GM18520 (cell line): ENCODE results near the gene SKAP2.

Source experiments
- ATAC-seq: cut with Tn5 transposase; IDR thresholded peaks from one replicate; pipeline ENCODE4 v1.9.1; 2021; ENCODE audit not compliant: unreplicated experiment

Gene SKAP2

DNA sequence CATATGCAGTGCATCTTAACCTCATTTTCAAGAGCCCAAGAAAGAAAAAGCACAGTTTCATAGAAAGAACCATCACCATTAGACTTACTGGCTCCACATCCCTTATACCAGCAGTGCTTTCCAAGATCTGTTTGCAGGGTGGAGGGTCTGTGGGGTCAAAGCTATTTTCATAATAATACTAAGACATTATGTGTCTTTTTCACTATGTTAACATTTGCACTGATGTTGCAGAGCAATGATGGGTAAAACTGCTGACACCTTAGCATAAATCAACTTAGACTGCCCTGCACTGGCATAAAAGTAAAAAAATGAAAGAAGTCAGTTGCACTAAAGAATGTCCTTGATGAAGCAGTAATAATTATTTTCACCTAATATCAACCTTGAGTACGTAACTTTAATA lies 166.2 kb downstream of the SKAP2 start:
- ATAC-seq, result no peak

DNA sequence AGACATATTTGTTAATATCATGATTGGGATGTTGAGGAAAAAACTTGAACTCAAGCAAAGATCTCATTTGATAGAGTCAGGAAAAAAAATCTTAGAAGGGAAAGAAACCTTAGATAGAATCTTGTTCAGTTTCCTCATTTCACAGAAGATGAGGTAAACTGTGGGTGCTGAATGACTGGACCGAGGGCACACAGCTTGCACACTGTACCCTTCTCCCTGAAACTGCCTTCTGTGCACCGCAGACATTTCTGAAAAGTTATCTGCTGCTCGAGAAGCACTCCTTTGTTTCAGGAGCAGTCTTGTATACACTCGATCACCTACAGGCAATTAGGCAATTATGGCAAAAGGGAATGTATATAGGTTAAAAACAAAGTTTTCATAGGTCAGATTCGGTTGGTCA lies 167.4 kb downstream of the SKAP2 start:
- ATAC-seq, result no peak

DNA sequence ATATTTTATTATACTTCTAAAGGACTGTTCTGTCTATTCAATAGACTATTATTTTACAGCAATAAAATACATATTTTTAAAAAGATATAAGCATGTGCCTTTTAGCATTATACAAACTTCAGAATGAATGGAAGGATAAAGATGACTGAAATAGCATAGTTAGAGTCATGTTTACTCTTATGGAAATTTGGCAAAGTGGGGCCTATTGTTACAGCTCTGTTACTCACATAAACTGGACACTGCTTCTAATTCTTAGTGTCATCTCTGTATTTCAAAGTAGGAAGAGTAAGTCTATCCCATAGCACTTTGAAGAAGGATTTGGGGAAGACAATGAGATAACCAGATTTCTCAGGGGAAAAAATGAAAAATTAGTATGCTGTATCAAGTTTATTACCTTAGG lies 168.2 kb downstream of the SKAP2 start:
- ATAC-seq, result no peak

DNA sequence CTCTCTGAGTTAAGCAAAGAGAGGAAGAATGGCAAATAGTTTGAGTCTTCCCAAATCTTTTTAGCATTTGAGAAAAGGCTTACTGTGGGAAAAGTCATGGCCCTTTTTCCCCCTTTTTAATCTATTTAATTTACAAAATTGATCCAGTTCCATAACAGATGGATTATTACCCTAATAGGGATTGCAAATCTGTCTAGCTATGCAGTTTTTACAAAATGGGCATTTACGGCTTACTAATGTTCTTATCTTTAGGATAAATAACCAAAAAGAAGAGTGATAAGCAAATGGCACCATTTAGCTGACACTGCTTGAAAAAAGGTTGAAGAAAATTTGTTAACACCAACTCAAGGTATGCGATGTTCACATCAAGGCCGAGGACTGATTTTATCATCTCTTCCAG lies 169.7 kb downstream of the SKAP2 start:
- no peak for ATAC-seq

DNA sequence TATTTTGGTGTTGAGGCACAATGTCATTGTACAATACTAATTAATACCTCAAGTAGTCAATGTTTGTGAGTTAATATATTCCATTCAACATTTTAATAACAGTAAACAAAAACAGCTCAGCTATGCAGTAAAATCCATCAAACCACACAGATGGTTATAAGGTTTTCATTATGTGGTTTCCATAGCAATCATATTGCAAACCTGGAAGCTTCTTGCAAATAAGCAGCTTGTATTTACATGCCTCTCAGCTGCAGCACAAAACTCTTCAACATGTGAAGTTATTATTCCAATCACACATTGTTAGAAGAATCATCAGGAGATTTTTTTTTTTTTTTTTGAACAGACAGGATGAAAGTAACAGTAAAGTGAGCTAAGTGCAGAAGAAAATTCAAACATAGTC lies 170.2 kb downstream of the SKAP2 start:
- no peak for ATAC-seq

DNA sequence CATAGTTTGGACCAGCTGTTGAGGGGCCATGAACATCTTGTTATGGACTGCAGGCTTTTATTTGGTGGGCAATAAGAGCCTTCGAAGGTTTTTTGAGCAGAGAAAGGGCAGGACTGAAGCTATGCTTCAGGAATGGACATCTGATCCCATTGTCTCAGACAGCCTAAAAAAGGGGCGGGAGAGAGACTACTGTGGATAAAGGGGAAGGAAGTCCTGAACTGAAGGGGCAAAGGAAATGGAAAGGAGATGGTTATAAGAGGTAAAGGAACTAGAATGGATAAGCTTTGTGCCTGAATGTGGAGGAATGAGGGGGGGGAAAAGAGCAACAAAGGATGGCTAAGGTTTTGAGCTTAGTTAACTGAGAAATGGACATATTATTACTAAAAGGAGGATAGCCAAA lies 172.5 kb downstream of the SKAP2 start:
- no peak for ATAC-seq

DNA sequence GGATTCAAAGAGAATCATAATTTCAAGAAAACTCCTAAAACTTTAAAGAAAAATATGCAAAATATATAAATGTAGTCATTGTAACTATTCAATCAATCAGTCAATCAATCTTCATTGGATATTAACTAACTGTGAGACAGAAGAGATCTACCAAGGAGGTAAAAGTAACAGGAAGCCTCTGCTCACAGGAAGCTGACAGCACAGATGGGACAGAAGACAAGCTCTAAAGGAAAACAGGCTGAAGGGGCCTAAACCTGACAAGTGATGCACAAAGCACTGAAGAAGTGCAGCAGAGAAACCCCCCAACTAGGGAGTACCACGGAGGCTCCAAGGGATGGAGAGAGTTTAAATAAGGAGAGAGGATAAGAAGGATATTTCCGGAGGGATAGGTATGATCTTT lies 173.0 kb downstream of the SKAP2 start:
- ATAC-seq, result no peak

DNA sequence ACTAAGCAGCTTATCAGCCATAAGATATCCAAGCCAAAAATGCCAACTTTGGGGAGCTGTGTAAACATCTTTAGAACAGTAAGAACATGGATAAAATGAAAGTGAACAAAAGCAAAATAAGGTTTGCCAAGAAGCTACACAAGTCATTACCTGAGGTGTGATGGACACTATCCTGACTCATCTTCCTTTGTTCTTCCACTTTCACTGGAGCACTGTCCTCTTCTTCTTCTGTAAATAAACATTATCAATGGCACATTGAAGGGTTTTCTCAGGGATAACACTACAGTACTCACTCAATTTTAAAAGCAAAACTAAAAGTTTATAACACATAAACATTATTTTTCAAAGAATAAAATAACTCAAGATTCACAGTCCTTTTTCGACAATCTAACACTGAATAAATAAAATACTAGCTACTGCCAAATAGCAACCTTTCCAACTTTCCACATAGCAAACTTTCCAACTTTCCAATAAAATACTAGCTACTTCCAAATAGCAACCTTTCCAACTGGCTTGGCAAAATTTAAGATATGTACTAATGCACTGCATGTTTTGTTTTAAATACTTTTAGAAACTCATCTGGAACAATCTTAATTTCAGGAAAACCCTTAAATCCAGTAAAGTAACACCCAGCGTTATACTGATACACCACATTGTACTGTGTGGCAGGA lies 174.1 kb downstream of the SKAP2 start:
- no peak for ATAC-seq

DNA sequence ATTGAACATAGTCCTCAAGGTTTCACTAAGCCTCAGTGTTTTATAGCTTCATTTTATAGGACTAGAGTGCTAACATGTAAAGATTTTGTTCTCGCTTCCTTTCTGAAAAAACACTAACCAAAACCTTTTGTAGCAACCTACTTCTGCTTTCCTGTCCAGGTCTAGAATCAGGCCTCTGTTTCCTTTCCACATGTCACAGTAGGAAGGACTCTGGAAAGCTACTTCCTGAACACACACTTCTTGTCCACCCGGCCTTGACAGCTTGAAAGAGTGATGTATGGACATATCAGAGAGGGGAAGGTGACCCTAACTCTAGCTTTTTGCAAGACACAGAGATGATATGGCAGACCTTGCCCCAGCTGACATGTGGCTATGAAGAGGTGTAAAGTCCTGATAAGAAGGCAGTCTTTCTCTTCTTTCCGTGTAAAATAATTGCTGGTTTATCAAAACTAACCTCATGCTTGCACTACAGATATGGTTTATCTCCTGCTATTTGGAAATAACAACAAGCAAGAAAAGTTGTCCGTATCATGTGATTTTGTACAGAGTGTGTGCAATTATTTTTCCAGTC lies 175.4 kb downstream of the SKAP2 start:
- ATAC-seq, result no peak

DNA sequence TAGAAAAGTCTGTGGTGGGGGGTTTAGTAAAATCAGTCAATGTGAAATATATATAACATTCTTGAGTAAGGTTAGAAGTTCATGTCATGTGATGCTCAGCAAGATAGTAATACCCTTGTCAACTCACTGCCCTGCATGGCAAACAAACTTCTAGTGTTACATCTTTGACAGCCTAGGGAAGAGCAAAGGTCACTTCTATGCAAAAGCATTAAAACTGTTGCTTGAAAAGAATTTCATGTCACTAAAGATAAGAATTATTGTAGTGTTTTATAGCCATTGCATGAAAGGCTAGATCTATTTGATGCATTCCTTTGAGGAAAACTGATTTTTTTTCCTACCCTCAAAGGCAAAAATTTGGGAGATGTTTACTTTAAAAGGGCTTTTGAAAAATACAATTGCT lies 176.0 kb downstream of the SKAP2 start:
- no peak for ATAC-seq

DNA sequence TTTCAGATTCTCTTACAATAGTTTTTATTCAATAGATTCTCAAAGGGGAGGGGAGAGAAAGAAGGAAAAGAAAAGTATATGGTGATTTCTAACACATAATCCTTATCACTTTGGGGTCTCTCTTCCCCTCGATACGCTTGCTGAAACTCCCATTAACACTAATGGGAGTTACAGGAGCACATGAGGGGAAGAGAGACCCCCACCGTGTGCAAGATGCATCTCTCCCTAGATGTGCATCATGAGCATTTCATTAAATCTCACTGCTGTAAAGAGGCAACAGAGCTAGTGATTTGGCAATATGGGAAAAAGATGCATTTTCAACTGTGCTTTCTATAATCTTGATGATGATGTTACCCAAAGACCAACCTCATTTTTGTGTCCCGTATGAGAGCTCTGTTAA lies 177.4 kb downstream of the SKAP2 start:
- no peak for ATAC-seq

DNA sequence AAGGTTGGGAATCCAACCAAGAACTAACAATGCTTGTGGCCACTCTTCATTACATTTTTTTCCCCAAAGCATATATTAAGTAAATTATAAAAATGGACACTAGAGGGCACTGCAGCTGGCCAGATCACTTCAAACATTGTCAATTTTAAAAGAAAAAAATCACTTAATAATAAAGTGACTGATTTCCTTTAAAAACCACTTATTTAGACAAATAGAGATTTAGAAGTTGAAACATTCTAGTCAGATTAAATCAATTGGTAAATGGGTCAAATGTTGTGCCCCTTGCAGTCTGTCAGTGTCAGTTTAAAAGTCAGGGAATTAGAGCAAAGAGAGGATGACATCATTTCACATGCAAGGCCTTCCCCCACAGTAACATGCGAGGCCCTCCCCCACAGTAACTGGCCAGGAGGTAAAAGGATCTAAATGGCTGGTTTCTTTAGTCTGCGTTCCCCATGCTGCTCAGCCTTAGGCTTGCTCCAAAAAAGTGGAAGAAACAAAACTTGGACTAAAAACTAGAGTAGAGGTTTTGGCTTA lies 177.9 kb downstream of the SKAP2 start:
- no peak for ATAC-seq

DNA sequence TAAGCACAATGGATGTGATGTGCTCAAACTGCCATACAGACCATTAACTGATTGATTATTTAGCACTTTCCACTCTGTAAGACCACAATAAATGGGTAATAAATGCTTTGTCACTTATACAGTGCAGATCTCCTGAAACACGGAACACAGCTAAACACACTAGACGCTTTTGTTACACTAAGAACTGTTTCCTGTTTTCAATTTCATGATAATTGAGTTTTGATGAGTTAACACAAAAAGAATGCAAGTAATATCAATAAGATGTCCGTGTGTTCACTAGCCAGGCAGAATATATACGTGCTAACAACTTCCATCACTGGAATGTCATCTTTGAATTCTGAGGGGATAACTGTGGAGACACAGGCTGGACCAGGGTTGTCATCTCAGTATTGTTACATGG lies 178.8 kb downstream of the SKAP2 start:
- ATAC-seq, result no peak

DNA sequence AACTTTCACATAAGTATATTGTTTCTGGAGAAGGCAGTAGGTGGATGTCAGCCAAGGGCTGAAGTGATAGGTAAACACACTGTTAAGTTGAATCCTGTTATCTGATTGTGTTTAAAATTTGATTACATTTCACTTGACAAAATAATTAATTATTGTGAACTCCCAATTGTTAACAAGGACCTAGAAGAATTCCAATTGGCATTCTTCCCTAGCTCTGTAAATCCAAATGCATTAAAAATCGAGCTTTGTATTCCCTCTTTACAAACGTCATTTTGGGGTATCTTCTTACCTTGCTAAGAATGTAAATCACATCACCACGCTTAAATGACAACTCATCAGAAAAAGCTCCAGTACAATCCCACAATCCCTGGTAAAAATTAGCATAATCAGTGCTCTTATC lies 179.9 kb downstream of the SKAP2 start:
- ATAC-seq, result no peak

DNA sequence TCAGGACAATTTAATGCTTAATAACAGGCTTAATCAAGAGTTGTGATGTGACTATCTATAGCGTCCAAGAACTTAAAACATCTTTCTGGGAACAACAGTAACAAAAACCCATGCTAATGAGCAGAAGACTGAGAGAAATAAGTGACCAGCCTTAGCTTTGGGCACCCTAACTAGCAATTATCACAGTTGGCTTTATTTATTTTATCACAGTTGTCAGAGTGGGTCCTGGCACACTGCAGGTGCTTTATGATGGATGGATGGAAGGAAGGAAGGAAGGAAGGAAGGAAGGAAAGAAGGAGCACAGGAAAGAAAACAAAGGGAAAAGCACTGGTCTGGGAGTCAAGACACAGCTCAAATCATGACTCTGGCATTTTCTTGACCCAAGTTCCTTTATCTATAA lies 181.1 kb downstream of the SKAP2 start:
- no peak for ATAC-seq

DNA sequence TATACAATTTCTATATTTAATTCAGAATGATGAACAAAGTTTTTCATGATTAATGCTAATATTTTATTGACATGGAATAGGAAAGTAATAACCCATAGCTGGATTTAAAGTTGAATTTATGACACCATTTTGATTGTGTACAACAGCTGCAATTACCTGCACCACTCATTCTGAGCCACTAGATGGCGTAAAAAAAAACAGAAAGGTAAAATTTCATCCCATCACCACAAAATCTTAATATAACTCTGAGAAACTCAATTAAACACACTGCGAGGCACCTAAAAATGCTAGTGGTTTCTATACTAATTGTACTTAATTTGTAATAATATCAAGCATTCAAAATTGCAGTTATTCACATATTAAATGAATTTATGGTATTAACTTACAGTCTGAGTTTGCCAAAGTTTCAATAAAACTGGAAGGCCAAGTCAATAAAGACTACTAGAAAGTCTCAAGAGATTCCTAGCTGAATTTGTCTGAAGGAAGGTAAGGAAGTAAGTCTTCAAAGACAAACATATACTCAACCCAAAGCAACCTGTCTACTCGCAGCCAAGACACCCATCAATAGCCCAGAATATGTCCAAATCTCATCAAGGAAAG lies 182.5 kb downstream of the SKAP2 start:
- no peak for ATAC-seq

DNA sequence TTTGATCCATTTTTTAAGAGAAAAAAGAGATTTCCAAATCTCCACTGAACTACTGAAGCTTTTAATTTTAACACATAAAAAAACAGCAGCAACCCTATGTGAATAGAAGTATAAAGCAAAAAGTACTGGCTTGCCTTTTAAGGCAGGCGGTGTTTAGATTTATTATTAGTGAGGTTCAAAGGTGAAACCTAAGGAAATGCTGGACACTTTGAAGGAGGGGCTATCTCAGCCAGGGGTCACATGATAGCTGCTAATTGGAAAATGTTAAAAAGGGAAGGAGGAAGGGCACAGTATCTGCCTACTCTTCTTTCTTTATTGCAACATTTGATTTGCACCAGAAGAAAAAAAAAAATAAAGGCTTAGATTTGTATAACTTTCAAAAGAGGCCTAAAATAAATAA lies 183.8 kb downstream of the SKAP2 start:
- ATAC-seq, result no peak

DNA sequence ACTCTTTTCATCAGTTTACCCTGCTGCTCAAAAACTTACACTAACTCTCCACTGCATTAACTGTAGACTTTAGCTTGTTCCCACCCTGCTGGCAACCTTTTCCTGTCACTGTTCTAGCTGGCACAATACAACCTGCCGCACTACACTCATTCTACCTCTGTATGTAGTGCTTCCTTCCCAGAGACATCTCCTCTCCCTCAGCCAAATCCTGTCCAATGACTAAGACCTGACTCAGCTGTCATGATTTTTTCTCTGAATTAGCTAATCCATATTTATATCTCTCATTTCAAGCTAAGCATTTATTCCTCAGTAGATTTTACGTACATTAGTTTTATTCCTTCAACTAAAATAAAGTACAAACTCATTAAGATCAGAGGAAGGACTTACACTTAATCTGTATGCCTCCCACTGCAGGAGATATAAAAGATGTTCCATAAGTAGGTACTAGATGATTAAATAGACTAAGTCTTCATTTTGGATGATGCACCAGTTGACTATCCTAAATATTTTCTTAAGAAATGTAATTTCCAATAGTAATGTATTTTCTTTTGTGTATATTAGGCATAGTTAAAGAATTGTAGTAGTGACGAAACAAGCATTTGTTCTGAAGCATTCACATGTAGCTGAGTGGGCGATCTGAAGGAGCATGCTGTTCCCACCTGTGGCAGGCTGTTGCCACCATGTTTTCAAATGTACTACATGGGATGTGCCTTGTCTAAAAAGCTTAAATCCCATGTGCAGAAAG lies 189.1 kb downstream of the SKAP2 start:
- no peak for ATAC-seq

DNA sequence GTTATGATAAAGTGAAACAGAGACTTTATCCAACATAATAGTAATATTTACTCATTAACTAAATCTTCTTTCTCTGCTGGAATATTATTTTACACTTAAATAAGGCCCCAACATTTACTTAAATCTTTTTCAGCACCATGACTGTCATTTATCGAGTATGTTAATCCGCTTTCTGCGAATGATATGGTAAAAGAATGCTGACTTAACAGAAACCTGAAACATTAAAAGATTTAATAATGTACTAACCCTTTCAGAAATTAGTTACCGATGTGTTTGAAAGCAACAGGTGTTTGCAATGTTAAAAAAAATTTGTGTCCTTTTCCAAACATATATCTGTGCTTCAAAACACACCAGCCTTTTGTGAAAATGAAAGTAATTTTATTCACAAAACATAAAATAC lies 190.5 kb downstream of the SKAP2 start:
- ATAC-seq, result no peak

DNA sequence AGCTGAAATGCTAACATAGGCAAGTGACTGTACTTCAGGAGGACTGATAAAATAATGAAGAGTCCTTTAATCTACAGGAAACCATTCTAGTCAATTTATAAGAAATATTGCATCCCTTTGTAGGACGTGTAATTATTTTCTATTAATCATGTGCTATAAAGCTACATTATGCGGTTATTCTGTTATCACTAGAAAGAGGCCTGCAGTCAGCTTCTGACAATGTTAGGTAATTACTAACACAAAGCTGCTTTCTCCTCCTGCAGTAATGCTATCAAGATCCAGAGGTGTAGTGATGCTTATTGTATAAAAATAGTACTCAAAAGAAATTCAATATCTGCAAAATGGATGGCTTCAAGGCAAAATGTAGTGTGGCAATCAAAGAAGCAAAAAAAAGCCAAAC lies 191.1 kb downstream of the SKAP2 start:
- no peak for ATAC-seq

DNA sequence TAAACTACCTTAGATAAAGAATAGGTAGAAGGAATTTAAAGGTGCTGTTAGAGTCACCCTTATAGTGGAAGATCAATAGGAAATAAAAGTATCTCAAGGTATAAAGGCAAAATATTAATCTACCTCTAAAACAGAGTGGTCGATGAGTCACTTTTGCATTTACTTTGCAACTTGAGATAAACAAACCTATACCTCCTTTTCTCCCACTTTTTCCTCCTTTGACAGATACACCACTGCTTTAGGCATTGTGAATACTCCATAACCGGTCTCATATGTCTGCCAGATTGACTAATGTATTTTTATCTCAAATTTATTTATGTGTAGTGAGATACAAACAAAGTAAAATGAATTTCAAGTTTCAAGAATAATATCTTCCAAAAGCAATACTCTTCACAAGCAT lies 193.5 kb downstream of the SKAP2 start:
- ATAC-seq, result no peak

DNA sequence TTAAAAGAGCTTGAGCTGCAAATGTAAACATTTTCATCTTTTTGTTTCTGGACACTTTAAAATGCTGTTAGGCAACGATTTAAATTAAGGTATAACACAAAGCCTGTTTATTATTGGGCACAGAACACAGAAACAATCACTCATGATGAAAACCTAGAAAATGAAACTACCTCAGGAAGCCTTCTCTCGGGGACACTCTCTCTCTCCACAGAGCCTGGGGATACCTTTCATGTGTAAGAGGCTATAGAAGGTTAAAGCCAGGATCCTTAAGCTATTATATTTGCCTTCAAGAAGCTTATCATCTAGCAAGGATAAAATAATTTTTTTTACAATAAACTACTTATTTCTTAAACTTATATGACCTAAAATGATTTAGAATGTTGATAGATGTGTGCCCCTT lies 194.1 kb downstream of the SKAP2 start:
- no peak for ATAC-seq
